TTC549 (cell line): ENCODE results near the gene DISC1.

Experiments
- FAIRE-seq: peaks from 2 replicates; lab custom pipeline; 2012; peaks lifted over from hg19 to GRCh38; lab: Jason Lieb, UNC

Gene DISC1

GRCh38 chr1:232012773-232013386 is 386.3 kb downstream of the DISC1 start:
- no peak for FAIRE-seq

- FAIRE-seq, result no peak
Measured at GRCh38 chr1:232014941-232015340, 388.4 kb downstream of the DISC1 start.

DNA sequence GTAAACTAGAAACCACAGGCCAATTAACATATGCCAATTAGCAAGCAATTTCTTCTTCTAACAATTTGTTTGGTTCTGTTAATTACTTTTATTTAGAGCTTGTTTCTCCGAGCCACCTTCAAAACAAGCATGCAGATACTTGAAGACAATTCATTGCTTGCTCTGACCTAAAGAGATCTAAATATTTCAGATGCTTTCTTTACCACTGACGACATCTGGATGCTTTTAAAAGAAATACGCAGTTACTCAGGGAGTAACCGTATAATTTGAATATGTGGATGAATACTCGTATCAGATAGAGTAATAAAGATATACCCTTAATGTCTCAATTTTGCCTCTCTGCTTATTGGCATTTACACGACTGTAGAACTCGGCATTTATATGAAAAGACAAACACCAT is 390.0 kb downstream of the DISC1 start:
- FAIRE-seq, result no peak

DNA sequence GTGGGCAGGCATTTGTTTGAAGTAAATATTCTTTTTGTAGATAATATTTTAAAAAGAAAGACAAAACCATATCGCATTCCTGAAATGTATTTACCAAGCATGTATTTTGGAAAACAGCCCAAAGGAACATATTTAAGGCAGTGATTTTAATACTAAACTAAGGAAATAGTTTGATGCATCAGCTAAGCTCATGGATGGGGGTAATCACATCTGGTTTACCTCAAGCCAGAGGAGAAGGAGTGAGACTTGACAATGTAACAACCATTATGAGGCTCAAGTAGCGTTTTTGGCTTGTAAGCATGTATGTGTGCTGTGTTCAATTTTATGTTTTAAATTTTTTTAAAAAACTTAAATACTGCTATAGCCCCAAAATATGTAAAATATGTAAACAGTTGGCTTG is 390.5 kb downstream of the DISC1 start:
- no peak for FAIRE-seq

DNA sequence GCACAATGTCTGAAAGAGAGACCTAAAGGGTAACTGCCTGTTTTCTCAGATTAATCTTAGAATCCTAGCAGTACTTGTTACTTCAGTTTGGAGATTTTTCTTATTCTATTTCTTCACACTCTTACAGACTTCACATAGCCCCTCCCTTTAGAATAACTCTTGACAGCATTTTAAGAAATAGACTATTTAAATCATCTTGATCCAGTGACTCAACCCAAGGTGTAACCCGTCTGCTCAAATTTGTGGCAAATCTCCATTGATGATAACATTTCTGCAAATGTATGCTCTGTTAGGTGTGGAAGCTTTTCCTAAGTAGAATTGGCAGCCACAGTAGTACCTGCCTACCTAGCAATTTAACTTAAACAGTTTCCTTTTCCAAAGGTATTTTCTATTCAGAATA is 391.2 kb downstream of the DISC1 start:
- no peak for FAIRE-seq

DNA sequence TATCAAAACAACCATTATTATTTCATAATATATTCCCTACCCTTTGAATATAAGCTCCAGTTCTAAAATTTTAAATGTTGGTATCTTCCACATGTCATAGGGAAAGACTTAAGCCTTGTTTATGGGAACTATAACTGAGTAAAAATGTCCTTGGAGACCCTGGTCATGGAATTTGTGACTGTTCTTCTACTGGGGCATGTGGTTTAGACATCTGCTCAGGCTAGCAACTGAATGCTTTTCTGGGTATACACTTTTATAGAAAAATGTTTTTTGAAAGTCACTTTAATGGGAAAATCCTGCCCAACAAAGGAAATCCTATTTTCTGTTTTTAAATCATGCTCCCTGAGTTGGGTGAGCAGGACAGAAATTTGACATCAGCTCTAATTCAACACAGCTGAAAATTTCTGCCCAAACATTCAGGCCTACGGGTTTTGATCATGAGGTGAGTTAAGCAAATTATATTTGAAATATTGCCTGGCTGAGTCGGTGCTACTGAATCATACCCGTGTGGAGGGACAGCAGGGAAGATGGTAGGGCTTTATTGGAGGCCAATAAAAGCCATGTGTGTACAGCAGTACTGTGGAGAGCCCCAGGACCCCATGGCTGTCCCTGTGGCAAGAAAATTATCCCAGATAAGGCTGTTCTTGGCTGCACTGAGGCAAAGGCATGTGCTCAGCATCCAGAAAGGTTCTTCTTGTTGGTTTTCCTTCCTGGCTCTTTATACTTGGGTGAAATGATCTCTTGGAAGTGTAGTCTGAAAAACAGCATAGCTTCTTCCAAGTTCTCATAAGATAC is 391.8 kb downstream of the DISC1 start:
- FAIRE-seq, result no peak

DNA sequence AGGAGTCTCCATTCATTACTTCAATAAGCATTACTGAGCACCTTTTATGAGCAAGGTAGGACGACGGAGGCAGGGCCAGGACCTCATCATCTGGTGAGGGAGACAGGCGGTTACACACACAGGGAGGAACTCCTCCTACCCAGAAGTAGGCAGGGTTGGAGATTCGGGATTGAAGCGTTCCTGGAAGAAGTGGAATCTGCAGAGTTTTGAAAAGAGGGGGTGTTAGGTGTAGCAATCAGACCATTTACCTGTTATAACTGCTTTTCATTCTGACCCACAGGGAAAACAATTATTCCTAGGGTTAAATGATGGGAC is 392.4 kb downstream of the DISC1 start:
- no peak for FAIRE-seq

- FAIRE-seq, result no peak
Measured at GRCh38 chr1:232020352-232020751, 393.8 kb downstream of the DISC1 start.

GRCh38 chr1:232029315-232029714 is 402.7 kb downstream of the DISC1 start:
- no peak for FAIRE-seq

- FAIRE-seq, result no peak
Measured at GRCh38 chr1:232031156-232031555, 404.6 kb downstream of the DISC1 start.

DNA sequence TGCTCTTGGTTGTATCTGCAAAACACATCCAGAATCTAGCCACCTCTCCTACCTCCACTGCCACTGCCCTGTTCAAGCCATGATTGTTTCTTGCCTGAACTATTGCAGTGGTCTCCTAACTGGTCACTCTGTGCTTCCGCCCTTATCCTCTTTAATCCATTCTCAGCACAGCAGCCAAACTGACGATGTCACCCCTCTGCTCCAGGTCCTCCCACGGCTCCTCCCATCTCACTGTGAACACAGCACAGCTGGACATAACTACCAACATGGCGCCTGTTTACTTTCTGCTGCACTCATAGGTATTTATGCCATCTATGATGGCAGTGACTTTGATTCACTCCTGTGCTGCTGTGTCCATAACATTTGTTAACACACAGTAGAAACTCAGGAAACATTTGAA is 406.7 kb downstream of the DISC1 start:
- no peak for FAIRE-seq

GRCh38 chr1:232034556-232034955 is 408.0 kb downstream of the DISC1 start:
- no peak for FAIRE-seq

GRCh38 chr1:232036181-232036933 is 409.8 kb downstream of the DISC1 start:
- no peak for FAIRE-seq

GRCh38 chr1:232037774-232038388 is 411.3 kb downstream of the DISC1 start:
- no peak for FAIRE-seq

DNA sequence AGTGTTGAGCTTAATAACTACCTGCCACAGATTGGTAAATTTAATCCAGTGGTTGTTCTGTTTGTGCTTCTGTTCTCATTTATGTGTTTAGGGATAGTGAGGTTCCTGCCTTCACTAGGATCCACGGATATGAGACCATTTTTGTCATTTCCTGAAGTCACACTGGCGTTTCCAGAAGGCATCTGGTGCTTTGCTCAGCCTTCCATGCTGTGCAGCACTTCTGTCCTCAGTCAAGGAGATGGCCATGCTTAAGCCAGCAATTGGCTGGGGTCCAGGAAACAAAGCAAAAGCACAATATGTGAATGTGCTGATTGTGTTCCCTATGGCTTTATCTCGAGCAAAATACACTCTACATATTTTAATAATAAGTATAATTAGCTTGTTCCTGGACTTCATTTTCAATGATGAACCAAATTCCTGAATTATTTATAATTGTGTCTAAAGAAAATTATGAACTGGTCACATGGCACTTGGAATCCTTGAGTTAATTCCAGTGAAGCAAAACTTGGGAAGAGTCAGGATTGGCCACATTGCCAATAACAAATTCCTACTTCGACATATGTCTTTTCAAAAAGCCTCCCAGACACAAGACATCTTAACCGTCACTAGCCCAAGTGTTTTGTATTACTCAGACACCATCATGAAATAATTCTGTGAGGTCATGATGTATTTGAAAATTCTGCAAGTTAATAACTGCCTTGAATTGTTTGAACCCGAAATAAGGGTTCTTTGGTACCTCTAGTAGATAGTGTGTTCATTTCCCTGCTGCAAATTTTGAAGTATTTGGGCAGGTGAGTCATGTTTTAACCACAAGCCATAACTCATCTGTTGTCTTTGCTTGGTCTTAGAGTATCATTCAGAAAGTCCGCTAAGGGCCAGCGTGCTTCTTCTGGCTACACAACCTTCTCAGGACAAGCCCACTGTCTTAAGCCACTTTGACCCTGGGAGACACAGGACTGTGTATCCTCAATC is 412.4 kb downstream of the DISC1 start:
- FAIRE-seq, result no peak

GRCh38 chr1:232040260-232040659 is 413.7 kb downstream of the DISC1 start:
- FAIRE-seq, result no peak

DNA sequence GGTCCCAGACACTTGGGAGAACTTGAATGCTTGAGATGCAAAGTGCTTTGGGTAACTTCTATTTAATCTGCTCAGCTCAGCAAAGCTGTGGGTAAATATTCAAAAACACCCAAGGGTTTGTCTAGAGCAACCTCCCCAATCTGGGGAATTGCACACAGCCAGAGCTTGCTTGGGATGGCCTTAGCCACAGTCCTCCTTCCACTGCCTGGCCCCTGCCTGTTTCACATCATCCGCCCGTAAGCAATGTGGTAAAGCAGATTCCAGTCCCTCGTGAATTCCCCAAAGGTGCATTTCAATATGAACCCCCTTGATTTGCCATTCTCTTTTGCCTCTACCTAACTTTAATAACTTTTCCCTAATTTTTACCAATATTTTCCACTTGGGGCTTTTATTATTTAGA is 418.1 kb downstream of the DISC1 start:
- no peak for FAIRE-seq

- no peak for FAIRE-seq
Measured at GRCh38 chr1:232045139-232045994, 418.8 kb downstream of the DISC1 start.

DNA sequence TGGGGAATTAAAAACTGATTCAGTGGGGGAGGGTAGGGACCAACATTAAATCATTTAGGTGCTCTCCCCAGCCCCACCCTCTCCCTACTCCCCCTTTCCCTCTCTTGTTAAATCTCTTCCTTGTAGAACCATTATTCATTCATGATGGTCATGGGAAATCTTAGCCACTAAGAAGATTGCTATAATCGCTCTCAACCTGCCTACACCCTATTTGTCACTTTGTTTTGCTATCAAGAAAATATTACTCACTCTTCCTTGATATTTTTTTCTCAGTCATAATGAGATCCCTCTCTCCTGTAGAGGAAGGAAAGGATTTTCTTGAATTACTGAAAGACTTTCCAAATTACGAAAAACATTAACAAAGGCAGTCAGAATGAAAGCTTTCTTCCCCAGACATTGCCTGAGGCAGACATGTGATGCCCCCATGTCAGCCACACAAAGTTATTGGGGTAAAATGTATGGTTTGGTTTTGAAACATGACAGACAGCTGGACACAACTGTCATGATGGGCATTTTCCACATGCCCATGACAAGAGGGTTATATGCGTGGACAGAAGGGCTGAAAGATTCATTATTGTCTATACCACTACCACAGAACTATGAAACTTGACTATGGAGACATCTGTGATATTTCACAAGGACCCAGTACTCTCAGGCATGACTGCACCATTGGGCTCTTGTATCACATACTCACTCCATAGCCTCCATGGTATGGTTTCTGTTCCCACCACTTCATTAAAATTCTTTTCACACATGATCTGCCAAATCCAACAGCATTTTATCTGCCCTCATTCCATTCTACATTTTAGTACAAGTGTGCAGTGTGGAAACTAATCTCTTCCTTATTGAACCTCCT is 420.1 kb downstream of the DISC1 start:
- no peak for FAIRE-seq

- FAIRE-seq, result no peak
Measured at GRCh38 chr1:232047473-232047872, 420.9 kb downstream of the DISC1 start.
